ENCODE measurements around the gene THSD1. TPM values are rescaled to one million over a fixed set of nuclear protein-coding genes. Genes with fewer than 3 reads are reported as not detected.

Gene THSD1
- total and polyA plus RNA-seq, 10 of the 15 experiments (the other 5 are each of a cell fraction or from before 2014, with no cell fraction given), result 0.03 to 0.20 (median 0.13) TPM; not detected in 2

GRCh38 chr13:52454820-52455676 is 49.1 kb upstream of the THSD1 start, which contains the start of gene CKAP2 (continued):
- TF ChIP-seq, protein P1, sequence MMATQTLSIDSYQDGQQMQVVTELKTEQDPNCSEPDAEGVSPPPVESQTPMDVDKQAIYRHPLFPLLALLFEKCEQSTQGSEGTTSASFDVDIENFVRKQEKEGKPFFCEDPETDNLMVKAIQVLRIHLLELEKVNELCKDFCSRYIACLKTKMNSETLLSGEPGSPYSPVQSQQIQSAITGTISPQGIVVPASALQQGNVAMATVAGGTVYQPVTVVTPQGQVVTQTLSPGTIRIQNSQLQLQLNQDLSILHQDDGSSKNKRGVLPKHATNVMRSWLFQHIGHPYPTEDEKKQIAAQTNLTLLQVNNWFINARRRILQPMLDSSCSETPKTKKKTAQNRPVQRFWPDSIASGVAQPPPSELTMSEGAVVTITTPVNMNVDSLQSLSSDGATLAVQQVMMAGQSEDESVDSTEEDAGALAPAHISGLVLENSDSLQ (IDR thresholded peaks at IDR 0.05), result peak; percentile 15; the same call in 1 of the 2 replicates
- no peak for TF ChIP-seq TARDBP (IDR thresholded peaks at IDR 0.05; ENCODE audit: borderline replicate concordance)
- no peak for TF ChIP-seq SREBF1 (IDR thresholded peaks at IDR 0.05; ENCODE audit: low read length)
- peak in 1 of 2 experiments; percentile 70; a peak in 2 of 4 replicates for TF ChIP-seq EP300 (IDR thresholded peaks at IDR 0.05; ENCODE audit: borderline replicate concordance in 1 of 2, control insufficient read depth in 1 of 2, low read depth in 2 of 2, low read length in 2 of 2)
- peak; percentile 0 to 29; a peak in 2 of 4 replicates for TF ChIP-seq BHLHE40 (IDR thresholded peaks at IDR 0.05; ENCODE audit: borderline replicate concordance in 1 of 2, low read depth in 2 of 2, low read length in 1 of 2)
- TF ChIP-seq, protein P2, sequence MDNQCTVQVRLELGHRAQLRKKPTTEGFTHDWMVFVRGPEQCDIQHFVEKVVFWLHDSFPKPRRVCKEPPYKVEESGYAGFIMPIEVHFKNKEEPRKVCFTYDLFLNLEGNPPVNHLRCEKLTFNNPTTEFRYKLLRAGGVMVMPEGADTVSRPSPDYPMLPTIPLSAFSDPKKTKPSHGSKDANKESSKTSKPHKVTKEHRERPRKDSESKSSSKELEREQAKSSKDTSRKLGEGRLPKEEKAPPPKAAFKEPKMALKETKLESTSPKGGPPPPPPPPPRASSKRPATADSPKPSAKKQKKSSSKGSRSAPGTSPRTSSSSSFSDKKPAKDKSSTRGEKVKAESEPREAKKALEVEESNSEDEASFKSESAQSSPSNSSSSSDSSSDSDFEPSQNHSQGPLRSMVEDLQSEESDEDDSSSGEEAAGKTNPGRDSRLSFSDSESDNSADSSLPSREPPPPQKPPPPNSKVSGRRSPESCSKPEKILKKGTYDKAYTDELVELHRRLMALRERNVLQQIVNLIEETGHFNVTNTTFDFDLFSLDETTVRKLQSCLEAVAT (IDR thresholded peaks at IDR 0.05), result peak; percentile 88; the same call in 1 of the 2 replicates
- TF ChIP-seq RAD51 (IDR thresholded peaks at IDR 0.05), result peak; percentile 52; the same call in 1 of the 2 replicates
- TF ChIP-seq ZSCAN29 (IDR thresholded peaks at IDR 0.05), result no peak
